HCT116 (cell line): ENCODE measurements around the gene IGFBP2. TPM values are rescaled to one million over a fixed set of nuclear protein-coding genes. Genes with fewer than 3 reads are reported as not detected.

ENCODE experiments used
- ATAC-seq: fragments of 200-7000 bp; cut with Tn5 transposase; 2 replicates; pipeline ENCODE4 v1.9.1; 2020; ENCODE audit warnings: mild to moderate bottlenecking, moderate library complexity
- BruUV-seq: library from RNA; stranded (reverse); fragments of 400-500 nt; replicated peaks from 2 replicates; lab custom pipeline; 2021; lab: Mats Ljungman, UMichigan
- CTCF ChIA-PET: fragments of 300-600 bp; sonication (Branson Sonifier 250); formaldehyde crosslinking; loops from one replicate; lab custom pipeline; 2021; ENCODE audit warnings: antibody characterized with exemption; lab: Charles Lee
- POLR2A ChIA-PET: fragments of 300-600, 350-600 bp; sonication (Branson Sonifier 250); formaldehyde crosslinking; loops from one replicate; lab custom pipeline; 2021; ENCODE audit warnings: antibody characterized with exemption; lab: Charles Lee
- RAD21 ChIA-PET, 2 experiments: fragments of 300-600 bp; sonication (Branson Sonifier 250); formaldehyde crosslinking; loops; one replicate each; lab custom pipeline; 2023; ENCODE audit warnings: low total read pairs in 2 of 2; ENCODE audit not compliant: uncharacterized antibody in 2 of 2, unreplicated experiment in 2 of 2, low non-redundant PET in 1 of 2; lab: Charles Lee
- DNase-seq: peaks from one replicate; pipeline ENCODE4 v3.0.0-alpha.2; 2010; ENCODE audit warnings: low read depth, low spot score
- H2AFZ ChIP-seq: fragments of 200-600 bp; shearing (Covaris generic), sonication (generic); 2 replicates; pipeline ENCODE4 v1.6.1; 2017; ENCODE audit warnings: low read depth, mixed run types, mixed read lengths, antibody characterized with exemption, low read length; ENCODE audit not compliant: poor library complexity, severe bottlenecking
- H3K27ac ChIP-seq: 2 replicates; pipeline ENCODE4 v1.5.1; 2012; ENCODE audit warnings: low read depth, low read length
- H3K27me3 ChIP-seq: fragments of 200-600 bp; sonication (generic); 2 replicates; pipeline ENCODE4 v1.6.1; 2016; ENCODE audit warnings: mixed run types, low read length, mixed read lengths; ENCODE audit not compliant: insufficient read depth
- H3K36me3 ChIP-seq, 2 experiments: fragments of 200-500 bp in 1 of 2; fragments of 200-600 bp in 1 of 2; sonication (Bioruptor generic) in 1 of 2; sonication (generic) in 1 of 2; 2 replicates each; pipeline versions ENCODE4 v1.5.1 to v1.6.1; 2014 to 2016; ENCODE audit warnings: low read length in 2 of 2, inconsistent platforms in 1 of 2, mixed read lengths in 1 of 2, mixed run types in 1 of 2; ENCODE audit not compliant: insufficient read depth in 2 of 2, control insufficient read depth in 1 of 2
- H3K4me1 ChIP-seq, 2 experiments: fragments of 200-600 bp in 1 of 2; sonication (generic) in 1 of 2; 2 replicates each; pipeline versions ENCODE4 v1.5.1 to v1.6.1; 2012 to 2017; ENCODE audit warnings: low read length in 2 of 2, inconsistent platforms in 1 of 2, mild to moderate bottlenecking in 1 of 2, mixed read lengths in 1 of 2, mixed run types in 1 of 2, moderate library complexity in 1 of 2; ENCODE audit not compliant: insufficient read depth in 2 of 2, control insufficient read depth in 1 of 2
- H3K4me2 ChIP-seq: fragments of 200-600 bp; sonication (generic); 2 replicates; pipeline ENCODE4 v1.6.1; 2017; ENCODE audit warnings: mixed run types, low read length, mixed read lengths
- H3K4me3 ChIP-seq, 2 experiments: fragments of 200-600 bp in 1 of 2; sonication (generic) in 1 of 2; replicated peaks in 1 of 2; 2 replicates each; pipeline ENCODE4 v1.5.1; 2011 to 2016; ENCODE audit warnings: low read length in 2 of 2, control low read depth in 1 of 2, low read depth in 1 of 2, mild to moderate bottlenecking in 1 of 2, mixed read lengths in 1 of 2, mixed run types in 1 of 2
- H3K79me2 ChIP-seq: fragments of 200-600 bp; sonication (generic); 2 replicates; pipeline ENCODE4 v1.6.1; 2017; ENCODE audit warnings: mild to moderate bottlenecking, mixed run types, low read length, moderate library complexity, mixed read lengths; ENCODE audit not compliant: insufficient read depth
- H3K9ac ChIP-seq: fragments of 200-600 bp; sonication (generic); 2 replicates; pipeline ENCODE4 v1.6.1; 2016; ENCODE audit warnings: low read length, mixed read lengths
- H3K9me2 ChIP-seq: fragments of 200-600 bp; sonication (generic), shearing (Covaris generic); 2 replicates; pipeline ENCODE4 v1.6.1; 2017; ENCODE audit warnings: mixed run types, mild to moderate bottlenecking, moderate library complexity; ENCODE audit not compliant: insufficient read depth
- H3K9me3 ChIP-seq, 2 experiments: fragments of 200-500 bp in 1 of 2; fragments of 200-600 bp in 1 of 2; sonication (Bioruptor generic) in 1 of 2; sonication (generic) in 1 of 2; 2 replicates each; pipeline ENCODE4 v1.6.1; 2014 to 2017; ENCODE audit warnings: low read length in 2 of 2, mixed read lengths in 2 of 2, inconsistent platforms in 1 of 2, low read depth in 1 of 2, mild to moderate bottlenecking in 1 of 2, mixed run types in 1 of 2, moderate library complexity in 1 of 2; ENCODE audit not compliant: control insufficient read depth in 1 of 2, insufficient read depth in 1 of 2
- H4K20me1 ChIP-seq: fragments of 200-600 bp; sonication (generic), shearing (Covaris generic); 2 replicates; pipeline ENCODE4 v1.6.1; 2017; ENCODE audit warnings: mixed run types, mild to moderate bottlenecking, moderate library complexity; ENCODE audit not compliant: insufficient read depth
- EZH2phosphoT487 ChIP-seq: fragments of 200-600 bp; IDR thresholded peaks from 2 replicates; pipeline ENCODE4 v1.6.1; 2018; ENCODE audit warnings: antibody characterized with exemption, borderline replicate concordance
- SRF ChIP-seq: IDR thresholded peaks from 2 replicates; pipeline ENCODE4 v1.6.1; 2012; ENCODE audit warnings: low read depth
- ZFX ChIP-seq: fragments of 450-650 bp; IDR thresholded peaks from 2 replicates; pipeline ENCODE4 v1.6.1; 2017
- intact Hi-C: fragments of 100-400 bp; cut with micrococcal nuclease; formaldehyde crosslinking; loops from 2 replicates; pipeline ENCODE4 v1.10.0; 2022
- total RNA-seq: library from RNA; stranded (reverse); gene quantifications from one replicate; pipeline ENCODE4 v1.2.1, GENCODE V29; 2021; ENCODE audit not compliant: unreplicated experiment
- TF ChIP-seq, protein P1 (sequence below), 3 experiments: fragments of 200-600 bp in 1 of 3; sonication (generic) in 1 of 3; IDR thresholded peaks in 2 of 3; conservative IDR thresholded peaks in 1 of 3; 2 replicates each; pipeline ENCODE4 v1.5.1; 2012 to 2017; ENCODE audit warnings: low read depth in 2 of 3, low read length in 2 of 3, antibody characterized with exemption in 1 of 3, borderline replicate concordance in 1 of 3, control low read depth in 1 of 3, mild to moderate bottlenecking in 1 of 3, mixed read lengths in 1 of 3, mixed run types in 1 of 3, moderate library complexity in 1 of 3; ENCODE audit not compliant: insufficient read depth in 1 of 3
- TF ChIP-seq, protein P2 (sequence below): IDR thresholded peaks from 2 replicates; pipeline ENCODE4 v1.6.1; 2012

Gene IGFBP2
- total RNA-seq, 1 experiment from 2014 or later = 143 TPM

DNA sequence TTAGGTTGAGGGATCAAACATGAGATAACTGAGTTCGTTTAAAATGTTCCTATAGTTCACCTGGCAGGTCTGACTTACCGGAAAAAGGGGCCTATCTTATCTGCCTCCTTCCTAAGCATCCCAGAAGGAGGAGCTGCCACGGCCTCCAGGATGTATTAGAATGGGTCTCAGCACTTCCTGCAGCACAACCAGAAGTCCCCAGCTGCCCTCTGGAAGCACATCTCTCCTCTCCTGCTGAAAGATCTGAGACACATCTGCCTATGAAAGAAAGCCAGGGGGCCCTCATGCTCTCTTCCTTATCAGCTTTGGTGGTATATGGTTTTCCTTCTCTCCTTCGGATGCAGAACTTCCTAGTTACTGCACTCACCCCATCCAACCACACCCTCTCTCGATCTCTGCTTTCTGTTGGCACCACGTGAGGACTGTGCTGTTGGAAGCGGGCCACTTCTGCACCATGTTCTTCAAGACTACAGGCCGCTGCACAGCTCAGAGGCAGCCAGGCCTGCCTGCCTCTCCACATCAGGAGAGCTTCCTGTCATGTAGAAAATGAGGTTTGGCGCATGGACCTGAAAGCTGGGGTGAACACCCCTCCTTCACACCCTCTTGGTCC is 55.6 kb downstream of the IGFBP2 start (continued):
- TF ChIP-seq, protein P1, sequence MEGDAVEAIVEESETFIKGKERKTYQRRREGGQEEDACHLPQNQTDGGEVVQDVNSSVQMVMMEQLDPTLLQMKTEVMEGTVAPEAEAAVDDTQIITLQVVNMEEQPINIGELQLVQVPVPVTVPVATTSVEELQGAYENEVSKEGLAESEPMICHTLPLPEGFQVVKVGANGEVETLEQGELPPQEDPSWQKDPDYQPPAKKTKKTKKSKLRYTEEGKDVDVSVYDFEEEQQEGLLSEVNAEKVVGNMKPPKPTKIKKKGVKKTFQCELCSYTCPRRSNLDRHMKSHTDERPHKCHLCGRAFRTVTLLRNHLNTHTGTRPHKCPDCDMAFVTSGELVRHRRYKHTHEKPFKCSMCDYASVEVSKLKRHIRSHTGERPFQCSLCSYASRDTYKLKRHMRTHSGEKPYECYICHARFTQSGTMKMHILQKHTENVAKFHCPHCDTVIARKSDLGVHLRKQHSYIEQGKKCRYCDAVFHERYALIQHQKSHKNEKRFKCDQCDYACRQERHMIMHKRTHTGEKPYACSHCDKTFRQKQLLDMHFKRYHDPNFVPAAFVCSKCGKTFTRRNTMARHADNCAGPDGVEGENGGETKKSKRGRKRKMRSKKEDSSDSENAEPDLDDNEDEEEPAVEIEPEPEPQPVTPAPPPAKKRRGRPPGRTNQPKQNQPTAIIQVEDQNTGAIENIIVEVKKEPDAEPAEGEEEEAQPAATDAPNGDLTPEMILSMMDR (IDR thresholded peaks at IDR 0.05 in 2 of 3, conservative IDR thresholded peaks at IDR 0.05 in 1 of 3; ENCODE audit: borderline replicate concordance in 1 of 3, insufficient read depth in 1 of 3, low read depth in 2 of 3, low read length in 2 of 3) = no peak
- no peak for TF ChIP-seq SRF

DNA sequence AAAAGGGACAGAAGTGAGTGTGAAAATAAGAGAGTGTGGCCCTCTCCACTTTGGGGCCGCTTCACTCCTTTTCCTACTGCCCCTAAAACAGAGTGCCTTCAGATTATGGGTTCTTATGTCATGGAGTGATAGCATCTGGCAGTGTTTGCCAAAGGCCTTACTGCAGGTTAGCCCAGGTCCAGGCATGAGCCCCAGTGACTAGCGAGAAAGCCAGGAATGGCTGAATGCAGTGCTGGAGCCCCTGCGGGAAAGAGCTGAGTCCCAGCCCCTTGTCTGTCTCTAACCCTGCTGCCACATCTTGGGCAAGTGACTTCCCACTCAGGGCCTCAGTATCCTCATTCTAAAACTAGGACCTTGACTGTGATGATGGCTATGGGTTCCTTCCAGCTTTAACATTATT is 56.2 kb downstream of the IGFBP2 start:
- ChIA-PET CTCF (no interaction called here), RAD21 (no interaction called here), POLR2A (no interaction called here)
- Histone ChIP-seq H3K4me2 (no peak overlapping the region), H3K9ac (no peak overlapping the region), H3K9me2 (no peaks in the 10 kb centered on the region), H3K4me3 (no peak overlapping the region), H3K9me3 (no peaks in the 10 kb centered on the region), H3K79me2 (no peaks in the 10 kb centered on the region), H3K4me1 (peaks cover 0 to 40% of the 10 kb centered on the region in 2 experiments; a peak in 1 of 4 replicates), H2AFZ (no peak overlapping the region), H3K36me3 (no peaks in the 10 kb centered on the region), H3K27ac (no peak overlapping the region), H4K20me1 (no peaks in the 10 kb centered on the region)
- DNase-seq = no peak
- no peak for ATAC-seq
- BruUV-seq = no TSS peak
- TF ChIP-seq ZFX (no peak), EZH2phosphoT487 (no peak)
- TF ChIP-seq, protein P2, sequence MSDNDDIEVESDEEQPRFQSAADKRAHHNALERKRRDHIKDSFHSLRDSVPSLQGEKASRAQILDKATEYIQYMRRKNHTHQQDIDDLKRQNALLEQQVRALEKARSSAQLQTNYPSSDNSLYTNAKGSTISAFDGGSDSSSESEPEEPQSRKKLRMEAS = no peak
- TF ChIP-seq, all 23 proteins: peak for 0
- intact Hi-C loops = loop anchor here (10.0 kb wide), 1 partner anchor 275 kb away; the partner anchor contains the start of gene SMARCAL1
- no peaks in the 10 kb centered on the region for H3K27me3 ChIP-seq
